HUES6 (cell line): ENCODE results near the gene PRCD.
A peak's percentile ranks its signal among the peaks of the same experiment; 100 is the strongest.
"Not testable (repeated sequence)": the region's sequence is repeated elsewhere in the genome, so short reads cannot be mapped to it uniquely, and the experiment has no call there.

Experiments used
- H3K27ac ChIP-seq: 2 replicates; pipeline ENCODE4 v1.7.0; 2013; ENCODE audit warnings: low read depth, mild to moderate bottlenecking, low read length, inconsistent platforms
- H3K27me3 ChIP-seq: 2 replicates; pipeline ENCODE4 v1.6.1; 2013; ENCODE audit warnings: low read length; ENCODE audit not compliant: control insufficient read depth, insufficient read depth
- H3K36me3 ChIP-seq: 2 replicates; pipeline ENCODE4 v1.6.1; 2013; ENCODE audit warnings: low read length; ENCODE audit not compliant: control insufficient read depth, insufficient read depth
- H3K4me1 ChIP-seq: 2 replicates; pipeline ENCODE4 v1.6.1; 2013; ENCODE audit warnings: low read length; ENCODE audit not compliant: control insufficient read depth, insufficient read depth
- H3K4me3 ChIP-seq: 2 replicates; pipeline ENCODE4 v1.5.1; 2013; ENCODE audit warnings: low read depth, low read length
- H3K9ac ChIP-seq: one replicate; pipeline ENCODE4 v1.6.1; 2013; ENCODE audit warnings: mild to moderate bottlenecking, low read length
- H3K9me3 ChIP-seq: 2 replicates; pipeline ENCODE4 v1.6.1; 2013; ENCODE audit warnings: low read depth, low read length; ENCODE audit not compliant: control insufficient read depth, insufficient read depth

PRCD gene

GRCh38 chr17:76550712-76551615 is 11.1 kb downstream of the PRCD start:
- peaks cover 19% of the 10 kb centered on the region for H3K4me1 ChIP-seq
- H3K4me3 ChIP-seq, result no peak overlapping the region
- H3K27ac ChIP-seq, result peak overlapping the region; percentile 44; the same call in 1 of the 2 replicates
- no peaks in the 10 kb centered on the region for H3K27me3 ChIP-seq
- H3K9ac ChIP-seq, result no peak overlapping the region
- H3K36me3 ChIP-seq, result no peaks in the 10 kb centered on the region
- no peaks in the 10 kb centered on the region for H3K9me3 ChIP-seq

DNA sequence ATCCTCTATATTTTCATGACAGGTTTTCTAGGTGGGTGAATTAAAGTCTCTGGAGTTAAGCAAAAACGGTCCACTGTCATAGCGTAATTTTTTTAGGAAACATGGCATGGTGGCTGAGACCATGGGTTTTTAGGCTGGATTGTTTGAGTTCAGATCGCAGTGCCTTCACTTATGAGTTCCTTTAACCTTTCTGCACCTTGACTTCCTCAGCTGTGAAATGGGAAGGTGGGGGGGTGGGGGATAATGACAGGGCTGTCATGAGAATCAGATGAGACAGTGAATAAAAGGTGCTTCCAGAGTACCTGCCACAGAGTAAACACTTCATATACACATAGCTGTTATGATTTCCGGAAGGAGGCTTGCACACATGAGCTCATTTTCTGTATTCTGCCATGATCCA is 11.8 kb downstream of the PRCD start:
- Histone ChIP-seq H3K4me1 (peaks cover 17% of the 10 kb centered on the region), H3K27ac (peak overlapping the region; percentile 44; the same call in 1 of the 2 replicates), H3K36me3 (no peaks in the 10 kb centered on the region), H3K9ac (no peak overlapping the region), H3K9me3 (no peaks in the 10 kb centered on the region), H3K4me3 (no peak overlapping the region), H3K27me3 (no peaks in the 10 kb centered on the region)

GRCh38 chr17:76553178-76553908 is 13.5 kb downstream of the PRCD start:
- Histone ChIP-seq H3K27ac (no peak overlapping the region), H3K4me1 (peaks cover 14% of the 10 kb centered on the region), H3K9ac (no peak overlapping the region), H3K9me3 (no peaks in the 10 kb centered on the region), H3K4me3 (no peak overlapping the region), H3K27me3 (no peaks in the 10 kb centered on the region), H3K36me3 (0 out of 2 replicates have a peak, but pooled peaks cover 4% of the 10 kb centered on the region)

GRCh38 chr17:76554131-76554530 is 14.3 kb downstream of the PRCD start:
- no peaks in the 10 kb centered on the region for H3K9me3 ChIP-seq
- H3K9ac ChIP-seq, result no peak overlapping the region
- peaks cover 11% of the 10 kb centered on the region; the same call in 1 of the 2 replicates for H3K36me3 ChIP-seq
- no peaks in the 10 kb centered on the region for H3K27me3 ChIP-seq
- peaks cover 19% of the 10 kb centered on the region for H3K4me1 ChIP-seq
- H3K4me3 ChIP-seq, result no peak overlapping the region
- no peak overlapping the region for H3K27ac ChIP-seq

DNA sequence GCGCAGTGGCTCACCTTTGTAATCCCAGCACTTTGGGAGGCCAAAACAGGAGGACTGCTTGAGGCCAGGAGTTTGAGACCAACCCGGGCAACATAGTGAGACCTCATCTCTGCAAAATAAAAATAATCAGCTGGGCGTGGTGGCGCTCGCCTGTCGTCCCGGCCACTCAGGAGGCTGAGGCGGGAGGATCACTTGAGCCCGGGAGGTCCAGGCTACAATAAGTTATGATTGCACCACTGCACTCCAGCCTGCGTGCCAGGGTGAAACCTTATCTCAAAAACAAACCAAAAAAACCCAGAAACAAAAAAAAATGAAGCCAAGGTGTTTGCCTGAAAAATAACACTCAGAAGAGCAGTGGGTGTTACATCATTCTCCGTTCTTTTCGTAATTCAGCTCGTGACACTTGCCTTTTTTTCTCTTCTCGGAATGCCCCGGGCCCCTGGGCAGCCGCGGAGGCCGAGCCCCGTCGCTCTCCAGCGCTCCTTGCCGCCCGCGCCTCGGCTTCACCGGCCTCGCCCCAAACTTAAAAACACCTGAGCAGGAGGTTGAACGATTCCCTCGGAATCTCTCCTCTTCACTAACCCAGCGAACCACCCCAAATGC is 17.0 kb downstream of the PRCD start:
- peaks cover 23% of the 10 kb centered on the region for H3K4me1 ChIP-seq
- peak overlapping the region; percentile 92 for H3K4me3 ChIP-seq

GRCh38 chr17:76557368-76558197 is 17.7 kb downstream of the PRCD start:
- no peaks in the 10 kb centered on the region for H3K9me3 ChIP-seq
- H3K36me3 ChIP-seq, result peaks cover 42% of the 10 kb centered on the region
- H3K27me3 ChIP-seq, result no peaks in the 10 kb centered on the region
- peak overlapping the region; percentile 92 for H3K4me3 ChIP-seq
- H3K4me1 ChIP-seq, result peaks cover 25% of the 10 kb centered on the region
- H3K9ac ChIP-seq, result peak overlapping the region; percentile 99
- peak overlapping the region; percentile 91 for H3K27ac ChIP-seq

More for the DNA sequence above, 17.0 kb downstream of the PRCD start:
- Histone ChIP-seq H3K9ac (peak overlapping the region; percentile 70), H3K9me3 (no peaks in the 10 kb centered on the region), H3K36me3 (peaks cover 37% of the 10 kb centered on the region), H3K27ac (no peak overlapping the region), H3K27me3 (no peaks in the 10 kb centered on the region)

DNA sequence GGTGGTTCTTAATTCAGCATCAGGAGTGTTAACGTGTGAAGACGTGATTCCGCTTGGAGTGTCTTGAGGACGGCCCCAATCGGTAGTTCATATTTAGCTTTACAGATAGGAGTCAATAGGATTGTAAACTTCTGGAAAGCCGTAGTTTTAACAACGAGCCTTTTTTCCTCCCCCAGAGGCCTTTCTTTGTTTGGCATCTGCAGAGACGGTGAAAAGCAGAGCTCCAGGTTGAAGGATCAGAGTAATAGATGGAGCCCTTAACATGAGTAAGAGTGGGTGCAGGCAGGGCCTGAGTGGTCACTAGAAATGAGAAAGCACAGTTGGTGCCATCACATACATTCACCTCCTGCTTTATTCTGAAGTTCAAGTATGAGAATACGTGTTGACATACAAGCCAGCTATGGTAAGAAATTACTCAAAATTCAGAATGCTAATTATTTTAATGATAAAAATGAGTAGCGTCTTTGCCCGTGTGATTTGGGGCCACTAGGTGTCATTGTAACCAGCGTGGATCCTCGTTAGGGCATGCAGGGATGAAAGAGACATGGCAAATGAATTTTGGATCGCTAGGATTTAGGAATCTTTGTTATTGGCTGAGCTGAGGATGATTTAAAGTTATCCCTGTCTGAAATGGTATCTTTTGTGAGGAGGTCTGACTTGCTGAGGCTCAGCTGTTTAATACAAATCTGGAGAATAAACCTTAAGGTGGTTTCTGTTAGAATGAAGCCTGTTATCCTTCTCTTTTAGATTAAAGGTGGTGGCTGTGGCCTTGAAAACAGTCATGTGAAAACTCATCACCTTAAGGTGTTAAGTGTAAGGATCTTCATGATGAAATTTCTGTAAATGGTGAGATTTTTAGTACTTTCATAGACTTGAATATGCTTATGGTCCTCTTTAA is 18.6 kb downstream of the PRCD start:
- Histone ChIP-seq H3K27ac (peak overlapping the region; percentile 91), H3K4me3 (peak overlapping the region; percentile 92), H3K4me1 (peaks cover 25% of the 10 kb centered on the region), H3K27me3 (no peaks in the 10 kb centered on the region), H3K9me3 (no peaks in the 10 kb centered on the region), H3K36me3 (peaks cover 50% of the 10 kb centered on the region), H3K9ac (peak overlapping the region; percentile 99)

- peaks cover 52% of the 10 kb centered on the region for H3K36me3 ChIP-seq
- not testable (repeated sequence) for H3K27ac ChIP-seq
These were observed 19.6 kb downstream of the PRCD start for GRCh38 chr17:76559460-76559859.

DNA sequence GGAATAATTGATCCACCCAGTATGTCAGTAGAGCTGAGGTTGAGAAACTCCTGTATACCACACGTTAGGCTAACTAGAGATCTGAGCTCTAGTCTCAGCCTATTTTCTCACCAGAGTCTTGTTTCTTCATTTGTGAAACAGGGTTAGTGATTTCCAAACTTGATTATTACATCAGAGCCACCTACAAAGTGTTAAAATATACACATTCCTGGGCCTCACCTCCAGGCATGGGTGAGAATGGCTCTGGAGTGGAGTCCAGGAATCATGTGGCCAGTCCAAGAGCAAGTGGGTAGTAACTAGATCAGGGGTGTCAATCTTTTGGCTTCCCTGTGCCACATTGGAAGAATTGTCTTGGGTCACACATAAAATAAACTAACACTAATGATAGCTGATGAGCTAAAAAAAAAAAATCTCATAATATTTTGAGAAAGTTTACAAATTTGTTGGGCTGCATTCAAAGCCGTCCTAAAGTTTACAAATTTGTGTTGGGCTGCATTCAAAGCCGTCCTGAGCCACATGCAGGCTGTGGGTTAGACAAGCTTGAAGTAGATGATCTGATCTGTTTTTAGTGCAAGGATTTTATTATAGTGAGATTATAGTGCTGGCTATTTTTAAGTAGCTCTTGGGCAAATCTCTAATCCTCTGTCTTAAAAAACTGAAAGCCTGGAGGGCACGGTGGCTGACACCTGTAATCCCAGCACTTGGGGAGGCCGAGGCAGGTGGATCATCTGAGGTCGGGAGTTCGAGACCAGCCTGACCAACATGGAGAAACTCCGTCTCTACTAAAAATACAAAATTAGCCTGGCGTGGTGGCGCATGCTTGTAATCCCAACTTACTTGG is 20.4 kb downstream of the PRCD start:
- Histone ChIP-seq H3K4me3 (peak overlapping the region; percentile 38), H3K4me1 (peaks cover 25% of the 10 kb centered on the region), H3K9ac (no peak overlapping the region), H3K27ac (no peak overlapping the region), H3K36me3 (peaks cover 59% of the 10 kb centered on the region), H3K27me3 (no peaks in the 10 kb centered on the region), H3K9me3 (no peaks in the 10 kb centered on the region)

More at GRCh38 chr17:76559460-76559859, 19.6 kb downstream of the PRCD start:
- Histone ChIP-seq H3K9ac (peak overlapping the region; percentile 99), H3K4me1 (peaks cover 25% of the 10 kb centered on the region), H3K4me3 (peak overlapping the region; percentile 92)
- H3K9me3 ChIP-seq, H3K27me3 ChIP-seq: not testable (repeated sequence)
